GM18951 (cell line): Measurements from ENCODE around the gene CNOT4.

ENCODE experiments used
- POLR2A ChIP-seq: IDR thresholded peaks from 4 replicates; pipeline ENCODE4 v1.6.1; 2011; ENCODE audit warnings: mild to moderate bottlenecking; ENCODE audit not compliant: insufficient read length, insufficient read depth; ENCODE audit errors: extremely low read depth
- in situ Hi-C: fragments of 300-500 bp; cut with MboI; formaldehyde crosslinking; loops from one replicate; pipeline ENCODE4 v1.12.0; 2022; ENCODE audit warnings: low sequenced_read_pairs, mixed read lengths, inconsistent platforms; ENCODE audit not compliant: unreplicated experiment

CNOT4 gene

DNA sequence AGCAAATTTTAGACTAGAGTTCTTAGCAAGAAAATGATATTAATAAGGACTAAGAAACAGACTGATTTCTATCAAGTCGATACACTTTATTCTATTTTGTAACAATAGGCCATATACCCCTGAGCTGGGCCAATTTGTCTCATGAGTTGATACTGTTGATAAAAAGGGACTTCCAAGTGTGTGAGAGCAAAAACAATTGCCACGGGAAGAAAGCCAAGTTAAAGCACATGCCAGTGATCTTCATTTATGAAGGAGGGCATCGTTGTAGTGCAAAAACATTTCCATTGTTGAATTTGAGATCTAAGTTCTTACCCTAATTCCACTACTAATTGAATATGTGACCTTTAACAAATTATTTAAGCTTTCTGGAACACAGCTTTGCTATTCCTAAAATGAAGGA, 119.9 kb downstream of the CNOT4 start:
- no peak for TF ChIP-seq POLR2A
- in situ Hi-C loops = no loop called here

DNA sequence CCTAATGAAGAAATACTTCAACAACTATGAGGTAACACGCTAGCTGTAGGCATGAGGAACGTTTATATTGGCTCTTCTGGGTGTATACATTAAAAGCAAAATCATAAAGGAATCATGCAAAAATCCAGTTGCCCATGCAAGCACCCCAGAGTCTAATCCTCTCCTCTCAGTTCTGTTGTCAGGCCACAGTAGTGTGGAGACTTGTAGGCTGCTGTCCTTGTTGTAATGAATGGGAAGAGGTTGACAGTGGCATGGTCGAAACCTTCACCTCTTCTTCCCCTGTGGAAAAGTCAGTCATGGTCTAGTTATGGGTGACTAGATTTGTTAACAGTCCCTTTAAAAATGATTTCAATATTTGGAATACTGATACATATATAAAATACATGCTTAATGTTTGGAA, 121.3 kb downstream of the CNOT4 start:
- in situ Hi-C loops = no loop called here
- TF ChIP-seq POLR2A = no peak

DNA sequence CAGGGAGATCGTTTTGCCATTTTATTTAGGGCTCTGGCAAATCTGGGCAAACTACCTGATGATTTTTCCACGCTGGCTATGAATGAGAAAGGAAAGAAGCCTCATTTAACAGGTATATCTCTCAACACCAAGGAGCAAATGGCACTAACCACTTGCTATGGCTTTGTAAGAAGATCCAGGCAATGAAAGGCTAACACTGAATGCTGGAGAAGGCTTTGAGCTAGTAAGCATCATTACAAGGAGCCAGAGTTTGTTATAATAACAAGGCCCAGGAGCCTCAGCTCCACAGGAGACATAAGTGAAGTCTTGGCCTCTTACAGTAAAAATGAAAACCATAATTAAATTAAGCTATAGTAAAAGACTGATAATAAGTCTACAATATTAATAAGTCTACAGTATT, 123.1 kb downstream of the CNOT4 start:
- in situ Hi-C loops = no loop called here
- no peak for TF ChIP-seq POLR2A

DNA sequence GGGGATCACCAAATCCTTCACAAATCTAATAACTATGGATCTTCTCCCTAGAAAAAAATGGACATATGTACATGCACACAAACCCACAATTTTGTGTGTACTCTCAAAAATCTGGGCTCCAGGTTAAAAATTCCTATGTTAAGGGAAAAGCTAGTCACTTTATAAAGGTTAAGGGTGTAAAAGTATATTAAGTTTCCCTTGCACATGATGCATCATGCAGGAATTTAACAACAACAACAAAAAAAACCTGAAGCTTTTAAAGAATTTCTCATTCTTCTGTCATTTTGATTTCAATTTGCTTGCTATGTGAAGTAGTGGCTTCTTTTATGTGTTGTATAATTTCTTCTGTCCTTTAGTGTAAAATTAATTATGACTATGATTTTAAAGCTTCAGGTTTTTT, 123.7 kb downstream of the CNOT4 start:
- no peak for TF ChIP-seq POLR2A
- in situ Hi-C loops = no loop called here

DNA sequence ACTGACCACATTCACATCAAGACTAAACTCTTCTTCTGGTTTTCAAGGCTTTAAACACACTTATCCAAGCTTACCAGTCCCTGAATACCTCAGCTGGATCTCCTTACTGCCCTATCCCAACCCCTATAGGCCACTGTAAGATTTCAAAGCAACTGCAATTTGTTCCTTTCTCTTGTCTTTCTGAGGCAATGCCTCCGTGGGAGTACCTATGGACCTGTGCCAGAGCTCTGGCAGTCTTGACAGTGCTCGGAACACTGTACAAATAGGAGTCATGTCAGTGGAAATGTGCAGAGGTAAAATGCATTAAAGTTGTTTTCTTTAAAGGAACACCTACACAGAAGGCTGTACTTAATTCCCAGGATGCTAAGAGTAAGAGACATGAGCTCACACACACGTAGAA, 124.7 kb downstream of the CNOT4 start:
- TF ChIP-seq POLR2A = no peak
- in situ Hi-C loops = no loop called here

DNA sequence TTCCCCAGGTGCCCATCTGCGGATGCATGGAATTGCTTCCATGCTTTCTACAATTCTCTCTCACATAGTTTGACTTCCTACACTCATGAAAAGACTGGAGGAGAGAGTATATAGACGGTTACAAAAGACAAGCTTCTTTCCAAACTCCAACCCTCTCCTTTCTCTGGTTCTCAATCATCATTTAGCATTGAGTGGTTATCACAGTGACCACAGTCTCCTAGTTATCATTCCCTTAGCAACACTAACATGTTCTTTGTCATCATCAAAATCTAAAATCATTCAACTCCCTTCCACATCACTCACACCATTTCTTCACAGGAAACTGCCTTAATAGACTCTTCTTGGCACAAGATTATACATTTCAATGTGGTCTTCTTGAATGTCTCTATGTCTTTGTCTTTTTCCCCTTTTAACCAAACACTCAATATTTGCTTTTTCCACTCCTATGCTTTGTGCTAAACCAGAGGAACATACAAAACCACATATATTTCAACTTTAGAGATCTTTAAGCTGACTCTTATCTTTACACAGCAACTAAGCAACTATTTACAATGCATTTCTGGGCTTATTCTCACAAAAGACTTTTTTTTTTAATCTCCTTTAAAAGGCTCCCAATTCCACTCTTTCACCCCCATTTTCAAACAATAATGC, 126.3 kb downstream of the CNOT4 start:
- in situ Hi-C loops = no loop called here
- no peak for TF ChIP-seq POLR2A

DNA sequence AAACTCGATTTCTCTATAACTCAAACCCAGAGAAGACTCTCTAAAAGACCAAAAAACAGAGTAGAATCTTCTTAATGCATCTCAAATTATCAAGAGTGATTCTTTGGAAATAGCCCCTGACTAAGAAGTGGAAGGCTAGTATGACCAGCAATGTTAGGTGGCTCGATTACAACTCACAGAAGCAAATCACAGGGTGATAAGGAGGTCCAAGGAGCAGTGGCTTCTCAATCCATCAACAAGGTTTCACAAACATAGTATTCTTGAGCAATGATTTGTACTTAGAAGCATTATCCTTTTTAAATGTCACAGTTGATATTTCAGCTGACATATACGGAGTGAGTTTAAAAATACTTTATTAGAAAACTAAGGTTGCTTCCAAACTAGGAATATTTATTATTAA, 127.7 kb downstream of the CNOT4 start:
- no peak for TF ChIP-seq POLR2A
- in situ Hi-C loops = no loop called here

DNA sequence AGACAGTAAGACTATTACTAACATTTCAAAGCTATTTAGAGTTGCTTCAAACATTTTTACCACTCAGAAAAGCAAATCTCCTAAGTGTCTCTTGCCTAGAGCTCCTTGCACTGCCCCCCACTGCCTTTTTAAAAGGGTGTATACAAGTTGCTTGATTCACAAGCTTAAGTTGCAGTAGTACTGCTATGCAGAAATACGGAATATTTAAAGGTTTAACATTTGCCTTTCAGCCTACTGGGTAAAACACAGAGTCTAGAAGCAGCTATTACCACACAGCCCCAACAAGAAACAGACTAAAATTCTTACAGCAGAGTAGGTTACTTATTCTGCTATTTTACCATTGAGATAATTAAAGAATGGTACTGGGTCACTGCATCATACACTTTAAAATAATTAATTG, 128.5 kb downstream of the CNOT4 start:
- TF ChIP-seq POLR2A = no peak

DNA sequence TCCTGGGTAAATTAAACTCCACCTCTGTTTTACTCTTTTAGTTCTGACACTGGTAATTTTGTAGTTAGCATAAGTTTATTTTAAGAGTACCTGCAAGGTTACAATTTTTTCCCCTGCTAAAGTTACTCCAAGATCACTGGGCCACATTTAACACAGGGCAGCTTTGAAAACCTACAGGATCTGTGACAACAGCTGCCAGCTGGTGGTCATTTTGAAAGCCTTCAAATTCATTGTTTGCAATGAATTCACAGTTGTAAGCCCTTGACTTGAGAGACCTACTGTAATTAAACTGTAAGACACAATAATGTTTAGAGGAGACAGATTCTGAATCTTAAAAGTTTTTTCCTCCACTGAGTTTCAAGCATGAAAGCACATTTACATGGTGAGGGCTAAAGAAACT, 129.6 kb downstream of the CNOT4 start:
- TF ChIP-seq POLR2A = no peak

More for the DNA sequence above, 128.5 kb downstream of the CNOT4 start:
- in situ Hi-C loops = no loop called here

DNA sequence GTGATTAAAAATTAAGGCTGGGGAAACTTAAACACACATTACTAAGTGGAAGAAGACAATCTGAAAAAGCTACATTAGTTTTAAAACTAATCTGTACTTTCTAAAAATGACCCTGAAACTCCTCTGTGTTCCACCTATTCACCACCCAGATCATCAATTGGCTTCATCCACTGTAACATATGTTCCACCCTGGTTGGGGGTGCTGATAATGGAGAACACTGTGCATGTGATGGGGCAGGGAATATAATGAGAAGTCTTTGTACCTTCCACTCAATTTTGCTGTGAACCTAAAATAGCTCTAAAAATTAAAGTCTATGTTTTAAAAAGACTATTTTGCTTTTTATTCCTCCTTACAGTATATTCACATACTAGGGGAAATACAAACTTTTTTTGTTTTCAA, 132.7 kb downstream of the CNOT4 start:
- TF ChIP-seq POLR2A = no peak

More for the DNA sequence above, 129.6 kb downstream of the CNOT4 start:
- in situ Hi-C loops = no loop called here

DNA sequence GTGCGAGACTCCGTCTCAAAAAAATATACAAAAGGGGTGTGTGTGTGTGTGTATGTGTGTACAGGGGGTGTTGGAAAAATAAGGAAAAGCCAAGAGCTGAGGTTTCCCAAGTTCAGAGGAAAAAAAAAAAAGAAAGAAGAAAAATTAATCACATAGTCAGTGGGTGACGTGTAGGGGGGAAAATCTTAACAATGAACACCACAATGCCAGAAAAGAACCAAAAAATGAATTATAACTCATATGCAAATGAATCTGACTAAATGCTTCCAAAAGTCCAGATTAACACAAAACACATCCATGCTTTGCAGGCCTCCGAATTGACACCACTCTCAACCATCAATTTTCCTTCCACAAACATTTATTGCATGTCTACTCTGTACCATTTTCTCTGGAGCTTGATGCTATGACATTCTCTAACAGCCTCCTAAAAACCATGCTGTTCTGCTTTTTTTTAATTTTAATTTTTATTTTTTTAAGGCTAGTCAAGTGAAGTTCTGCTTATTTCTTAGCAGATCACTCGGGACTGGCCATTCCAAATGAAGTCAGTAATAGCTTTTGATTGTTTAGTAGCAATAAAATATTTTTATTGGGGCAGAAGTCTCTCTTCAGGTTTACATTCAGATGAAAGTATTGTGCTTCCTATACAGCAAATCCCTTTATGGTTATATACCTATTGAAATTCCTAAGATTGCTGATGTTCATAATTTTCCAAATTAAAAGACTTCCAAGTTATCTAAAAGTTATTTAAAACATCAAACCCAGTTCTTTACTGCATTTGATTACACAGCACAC, 133.8 kb downstream of the CNOT4 start:
- no peak for TF ChIP-seq POLR2A
- in situ Hi-C loops = no loop called here

More for the DNA sequence above, 132.7 kb downstream of the CNOT4 start:
- in situ Hi-C loops = no loop called here

DNA sequence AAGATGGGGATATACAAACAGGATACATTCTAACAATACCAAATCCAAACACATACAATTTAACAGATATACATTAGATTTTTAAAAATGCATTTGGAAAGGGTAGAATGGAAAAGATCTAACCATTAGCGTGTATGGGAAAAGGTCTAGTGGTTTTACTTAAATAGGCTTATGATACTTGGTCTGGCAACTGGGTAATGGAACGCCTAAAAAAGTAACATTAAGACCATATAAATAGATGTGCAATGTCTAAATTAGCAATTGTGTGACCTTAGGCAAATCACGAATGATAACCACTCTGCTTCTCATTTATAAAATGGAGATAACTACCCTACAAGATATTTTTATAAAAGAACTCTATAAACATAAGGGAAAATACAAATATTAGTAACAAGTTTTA, 135.2 kb downstream of the CNOT4 start:
- TF ChIP-seq POLR2A = no peak
- in situ Hi-C loops = no loop called here

DNA sequence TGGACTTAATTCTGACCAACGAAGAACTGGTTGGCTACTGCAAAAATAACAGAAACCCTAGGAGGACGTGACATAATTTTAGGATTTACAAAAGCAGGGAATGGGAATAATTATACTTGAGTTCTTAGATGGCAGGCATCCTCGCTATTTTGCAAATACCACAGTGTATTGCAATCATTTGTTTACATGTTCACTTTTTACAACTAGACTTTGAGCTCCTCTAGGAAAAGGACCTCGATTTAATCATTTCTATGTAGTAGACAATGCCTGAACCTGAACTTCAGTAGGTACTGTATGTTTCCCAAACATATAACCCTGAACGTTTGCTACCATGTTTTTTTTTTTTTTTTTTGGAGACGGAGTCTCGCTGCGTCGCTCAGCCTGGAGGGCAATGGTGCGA, 137.7 kb downstream of the CNOT4 start:
- no peak for TF ChIP-seq POLR2A
- in situ Hi-C loops = no loop called here

DNA sequence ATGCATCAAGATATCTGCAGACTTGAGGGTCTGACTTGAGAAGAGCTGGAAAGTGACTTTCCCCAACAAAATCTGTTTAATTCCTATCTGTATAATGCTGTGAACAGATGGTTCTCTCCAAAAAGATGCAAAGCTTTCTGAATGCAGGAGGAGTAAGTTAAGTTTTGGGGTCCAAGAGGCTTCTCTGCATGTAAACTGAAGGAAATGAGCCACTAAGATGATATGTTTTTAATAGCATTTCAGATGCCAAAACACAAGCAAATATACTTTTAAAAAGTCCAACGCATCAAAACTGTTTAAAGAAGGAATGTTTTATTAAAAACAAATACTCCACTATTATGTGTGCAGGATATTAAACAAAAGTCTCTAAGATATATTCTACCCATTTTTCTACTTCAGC, 139.2 kb downstream of the CNOT4 start:
- in situ Hi-C loops = no loop called here
- no peak for TF ChIP-seq POLR2A
